Upper lobe of left lung (tissue), 6 donors: ENCODE measurements around the gene TCF12. TPM values are rescaled to one million over a fixed set of nuclear protein-coding genes. Genes with fewer than 3 reads are reported as not detected.
A peak's percentile ranks its signal among the peaks of the same experiment; 100 is the strongest.

ENCODE experiments used
- ATAC-seq, 2 donors: fragments of 200-7000 bp; cut with Tn5 transposase; one replicate each; pipeline ENCODE4 v1.9.1; 2022; ENCODE audit warnings: mild to moderate bottlenecking in 2 of 2, moderate library complexity in 2 of 2; ENCODE audit not compliant: low FRiP score in 2 of 2
- DNase-seq, 2 donors: peaks; one replicate each; pipeline ENCODE4 v3.0.0-alpha.2; 2019 to 2020
- H3K27ac ChIP-seq, 4 donors: fragments of 200-600 bp; sonication (generic); one replicate each; pipeline ENCODE4 v1.5.1; 2016 to 2019
- H3K27me3 ChIP-seq, 4 donors: fragments of 200-600 bp; sonication (generic); one replicate each; pipeline ENCODE4 v1.5.1; 2017 to 2019
- H3K36me3 ChIP-seq, 4 donors: fragments of 200-600 bp; sonication (generic); one replicate each; pipeline ENCODE4 v1.5.1; 2016 to 2019
- H3K4me1 ChIP-seq, 4 donors: fragments of 200-600 bp; sonication (generic); one replicate each; pipeline ENCODE4 v1.5.1; 2018 to 2019
- H3K4me3 ChIP-seq, 4 donors: fragments of 200-600 bp; sonication (generic); one replicate each; pipeline ENCODE4 v1.5.1; 2017 to 2019; ENCODE audit warnings: mild to moderate bottlenecking in 2 of 4, moderate library complexity in 1 of 4
- H3K9me3 ChIP-seq, 4 donors: fragments of 200-600 bp; sonication (generic); one replicate each; pipeline ENCODE4 v1.5.1; 2018 to 2019
- EP300 ChIP-seq, 4 donors: sonication (generic); formaldehyde crosslinking; IDR thresholded peaks; one replicate each; pipeline ENCODE4 v1.5.1; 2017; ENCODE audit warnings: antibody characterized with exemption in 4 of 4, control low read depth in 2 of 4
- POLR2A ChIP-seq, 4 donors: fragments of 450-650 bp; IDR thresholded peaks; one replicate each; pipeline ENCODE4 v1.5.1; 2016 to 2017; ENCODE audit warnings: antibody characterized with exemption in 4 of 4, mild to moderate bottlenecking in 2 of 4
- POLR2AphosphoS5 ChIP-seq, 2 donors: sonication (generic); formaldehyde crosslinking; IDR thresholded peaks; one replicate each; pipeline ENCODE4 v1.5.1; 2017; ENCODE audit warnings: antibody characterized with exemption in 2 of 2
- WGBS, 2 donors: methylation state at CpG; one replicate each; pipeline ENCODE4 v1.1.5; 2017 to 2018; 5-methylcytosine and 5-hydroxymethylcytosine counted together
- total RNA-seq, 6 donors: library from RNA; depleted of rRNA in 4 of 6; stranded (reverse); fragments of >200 nt in 4 of 6; gene quantifications; one replicate each; pipeline versions ENCODE4 v1.1.0 to v1.2.1, GENCODE V29; 2016 to 2021
- TF ChIP-seq, protein P1 (sequence below), 6 experiments: fragments of 450-650 bp in 4 of 6; fragments of 200-600 bp in 2 of 6; sonication (generic) in 2 of 6; IDR thresholded peaks; one replicate each; pipeline ENCODE4 v1.5.1; 2016 to 2019; ENCODE audit warnings: antibody characterized with exemption in 6 of 6
- donor health status: DM: no; HTN: no; CAD: no; lungs with moderate emphysema.
- donor health status: DM: no; HTN: yes; CAD: no; lungs with severe emphysema.

The TCF12 gene
- total RNA-seq, 6 donors from 2014 or later = 74.5 to 257 (median 103) TPM

DNA sequence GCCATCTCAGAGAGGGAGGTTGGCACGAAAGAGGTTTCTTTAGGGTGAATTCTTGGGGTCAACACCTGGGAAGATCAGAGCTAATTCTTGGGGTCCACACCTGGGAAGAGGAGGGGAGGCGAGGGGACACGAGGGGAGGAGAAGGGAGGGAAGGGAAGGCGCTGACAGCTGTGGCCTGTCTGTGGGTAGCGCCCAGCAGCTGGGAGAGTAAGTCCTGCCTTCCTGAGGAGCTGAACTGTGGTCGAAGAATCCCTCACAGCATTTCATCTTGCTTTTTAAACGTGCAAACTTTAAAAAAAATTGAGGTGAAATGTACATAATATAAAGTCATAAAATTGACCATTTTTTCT lies 394.7 kb downstream of the TCF12 start:
- no peaks in the 10 kb centered on the region for H3K27me3 ChIP-seq
- DNase-seq (no peak), ATAC-seq (no peak)
- no peak overlapping the region for H3K27ac ChIP-seq
- H3K4me3 ChIP-seq = no peak overlapping the region
- H3K9me3 ChIP-seq = no peaks in the 10 kb centered on the region
- TF ChIP-seq POLR2AphosphoS5 (IDR thresholded peaks at IDR 0.05) (no peak), POLR2A (IDR thresholded peaks at IDR 0.05) (no peak), EP300 (IDR thresholded peaks at IDR 0.05) (no peak)
- TF ChIP-seq, protein P1, sequence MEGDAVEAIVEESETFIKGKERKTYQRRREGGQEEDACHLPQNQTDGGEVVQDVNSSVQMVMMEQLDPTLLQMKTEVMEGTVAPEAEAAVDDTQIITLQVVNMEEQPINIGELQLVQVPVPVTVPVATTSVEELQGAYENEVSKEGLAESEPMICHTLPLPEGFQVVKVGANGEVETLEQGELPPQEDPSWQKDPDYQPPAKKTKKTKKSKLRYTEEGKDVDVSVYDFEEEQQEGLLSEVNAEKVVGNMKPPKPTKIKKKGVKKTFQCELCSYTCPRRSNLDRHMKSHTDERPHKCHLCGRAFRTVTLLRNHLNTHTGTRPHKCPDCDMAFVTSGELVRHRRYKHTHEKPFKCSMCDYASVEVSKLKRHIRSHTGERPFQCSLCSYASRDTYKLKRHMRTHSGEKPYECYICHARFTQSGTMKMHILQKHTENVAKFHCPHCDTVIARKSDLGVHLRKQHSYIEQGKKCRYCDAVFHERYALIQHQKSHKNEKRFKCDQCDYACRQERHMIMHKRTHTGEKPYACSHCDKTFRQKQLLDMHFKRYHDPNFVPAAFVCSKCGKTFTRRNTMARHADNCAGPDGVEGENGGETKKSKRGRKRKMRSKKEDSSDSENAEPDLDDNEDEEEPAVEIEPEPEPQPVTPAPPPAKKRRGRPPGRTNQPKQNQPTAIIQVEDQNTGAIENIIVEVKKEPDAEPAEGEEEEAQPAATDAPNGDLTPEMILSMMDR (IDR thresholded peaks at IDR 0.05) = no peak
- H3K36me3 ChIP-seq = no peaks in the 10 kb centered on the region
- H3K4me1 ChIP-seq = no peaks in the 10 kb centered on the region
- 81 to 83% methylated on average over 7 of the region's 7 CpGs for WGBS, 2 donors

DNA sequence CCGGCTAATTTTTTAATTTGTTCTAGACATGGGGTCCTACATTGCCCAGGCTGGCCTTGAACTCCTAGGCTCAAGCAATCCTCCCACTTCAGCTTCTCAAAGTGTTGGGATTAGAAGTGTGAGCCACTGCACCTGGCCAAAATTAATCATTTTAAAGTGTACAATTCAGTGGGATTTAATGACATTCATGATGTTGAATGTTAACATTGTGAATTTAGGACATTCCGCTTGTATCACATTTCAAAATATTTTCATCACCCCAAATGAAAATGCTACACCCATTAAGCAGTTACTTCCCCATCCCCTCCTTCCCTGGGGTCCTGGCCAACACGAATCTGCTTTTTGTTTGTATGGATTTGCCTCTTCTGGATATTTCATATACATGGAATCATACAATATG lies 395.8 kb downstream of the TCF12 start:
- no peak for DNase-seq
- H3K27ac ChIP-seq = no peak overlapping the region
- H3K9me3 ChIP-seq = no peaks in the 10 kb centered on the region
- no peak for ATAC-seq
- H3K4me1 ChIP-seq = no peaks in the 10 kb centered on the region
- TF ChIP-seq POLR2A (IDR thresholded peaks at IDR 0.05) (no peak), POLR2AphosphoS5 (IDR thresholded peaks at IDR 0.05) (no peak), EP300 (IDR thresholded peaks at IDR 0.05) (no peak)
- TF ChIP-seq, protein P1 (IDR thresholded peaks at IDR 0.05) = no peak
- WGBS, 2 donors = 88 to 94% methylated on average over 3 of the region's 3 CpGs
- no peaks in the 10 kb centered on the region for H3K36me3 ChIP-seq
- no peak overlapping the region for H3K4me3 ChIP-seq
- no peaks in the 10 kb centered on the region for H3K27me3 ChIP-seq

DNA sequence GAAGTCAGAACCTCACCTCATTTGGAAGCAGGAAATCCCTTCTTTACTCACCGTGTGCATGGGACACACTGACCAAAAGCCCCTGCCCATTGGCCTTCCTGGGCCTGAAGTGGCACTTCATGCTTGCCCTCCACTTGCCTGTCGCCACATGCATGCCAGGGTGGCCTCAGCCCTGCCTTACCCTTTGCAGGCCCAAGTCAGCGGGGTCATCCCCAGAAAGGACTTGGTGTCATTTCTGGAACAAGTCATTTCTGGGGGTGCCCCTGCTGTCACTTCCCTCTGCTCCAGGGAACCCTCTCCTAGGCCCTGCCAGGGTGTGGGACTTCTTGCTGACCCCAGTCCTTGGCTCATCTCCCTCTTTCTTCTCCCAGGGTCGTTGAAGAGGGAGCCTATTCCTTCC lies 398.0 kb downstream of the TCF12 start:
- peaks cover 0 to 9% (median 3%) of the 10 kb centered on the region in 4 donors for H3K4me1 ChIP-seq
- no peaks in the 10 kb centered on the region for H3K9me3 ChIP-seq
- no peak overlapping the region for H3K4me3 ChIP-seq
- H3K36me3 ChIP-seq = no peaks in the 10 kb centered on the region
- WGBS, 2 donors = 43 to 65% methylated on average over 2 to 4 of the region's 4 CpGs
- ATAC-seq (no peak), DNase-seq (no peak)
- TF ChIP-seq, protein P1 (IDR thresholded peaks at IDR 0.05) = no peak
- TF ChIP-seq POLR2AphosphoS5 (IDR thresholded peaks at IDR 0.05) (no peak), POLR2A (IDR thresholded peaks at IDR 0.05) (no peak), EP300 (IDR thresholded peaks at IDR 0.05) (no peak)
- no peak overlapping the region for H3K27ac ChIP-seq
- H3K27me3 ChIP-seq = no peaks in the 10 kb centered on the region

DNA sequence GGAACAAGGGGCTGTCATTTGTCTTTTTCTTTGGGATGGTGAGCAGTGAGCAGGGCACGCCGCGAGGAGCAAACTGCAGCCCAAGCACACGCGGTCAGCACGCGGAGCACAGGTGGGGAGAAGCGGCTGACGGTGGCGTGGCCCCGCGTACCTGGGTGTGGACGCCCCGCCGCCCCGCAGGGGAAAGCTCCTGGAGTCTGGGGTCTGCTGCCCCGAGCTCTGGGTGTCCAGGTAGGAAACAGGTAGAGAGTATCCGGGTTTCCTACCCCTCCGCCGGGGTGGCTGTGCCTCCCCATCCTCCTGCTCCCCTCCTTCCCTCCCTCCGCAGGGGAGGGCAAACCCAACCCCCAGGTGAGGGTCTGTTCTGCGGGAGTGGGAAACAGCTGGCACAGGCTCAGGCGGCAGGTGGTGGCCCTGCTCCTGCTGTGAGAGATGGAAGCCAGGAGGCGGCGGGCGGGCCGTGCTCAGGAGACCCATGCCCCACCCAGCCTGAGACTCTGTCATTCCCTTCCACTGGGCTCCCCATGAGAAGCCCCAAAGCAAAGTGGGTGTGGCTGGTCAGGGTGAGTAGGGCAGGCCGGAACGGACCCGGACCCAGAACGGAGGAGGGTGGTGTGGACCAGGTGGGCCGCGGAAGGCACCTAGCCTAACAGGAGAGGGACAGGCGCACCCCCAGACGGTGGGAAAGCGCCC lies 400.9 kb downstream of the TCF12 start:
- Histone ChIP-seq H3K9me3 (no peaks in the 10 kb centered on the region), H3K4me3 (no peak overlapping the region), H3K27ac (no peak overlapping the region), H3K36me3 (no peaks in the 10 kb centered on the region), H3K27me3 (no peaks in the 10 kb centered on the region), H3K4me1 (peaks cover 3 to 15% (median 7%) of the 10 kb centered on the region in 4 donors)
- ATAC-seq (no peak), DNase-seq (peak in 1 of 2 donors; percentile 71)
- 96 to 98% methylated on average over 22 to 36 of the region's 36 CpGs for WGBS, 2 donors
- TF ChIP-seq, protein P1 (IDR thresholded peaks at IDR 0.05) = no peak
- TF ChIP-seq POLR2A (IDR thresholded peaks at IDR 0.05) (no peak), POLR2AphosphoS5 (IDR thresholded peaks at IDR 0.05) (no peak), EP300 (IDR thresholded peaks at IDR 0.05) (no peak)
